Colon (tissue), 2 donors: ENCODE measurements around the gene ARHGAP24.
A peak's percentile ranks its signal among the peaks of the same experiment; 100 is the strongest.
"Not testable (repeated sequence)": the region's sequence is repeated elsewhere in the genome, so short reads cannot be mapped to it uniquely, and the experiment has no call there.

Source experiments
- FAIRE-seq: peaks from 2 replicates; lab custom pipeline; 2012; peaks lifted over from hg19 to GRCh38; lab: Jason Lieb, UNC
- donor health status: control.
- donor health status: control.

The ARHGAP24 gene

DNA sequence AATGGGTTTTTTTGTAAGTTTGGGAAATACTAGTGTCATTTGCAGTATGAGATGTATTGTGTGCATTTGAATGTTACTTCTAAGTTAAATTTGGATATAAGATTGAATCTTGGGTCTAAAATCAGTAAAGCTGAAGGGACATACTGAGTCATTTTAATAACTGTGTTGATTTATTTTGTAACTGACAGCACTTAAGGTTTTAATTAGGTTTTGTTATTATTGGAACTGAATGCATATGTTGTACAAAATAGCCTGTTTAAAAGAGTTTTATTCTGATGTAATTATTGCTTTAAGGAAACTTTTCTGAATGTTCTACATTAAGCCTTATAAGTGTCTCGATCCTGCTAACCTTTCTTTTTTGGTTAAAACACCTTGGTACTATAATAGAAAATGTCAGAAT lies 488.3 kb downstream of the ARHGAP24 start:
- no peak for FAIRE-seq

DNA sequence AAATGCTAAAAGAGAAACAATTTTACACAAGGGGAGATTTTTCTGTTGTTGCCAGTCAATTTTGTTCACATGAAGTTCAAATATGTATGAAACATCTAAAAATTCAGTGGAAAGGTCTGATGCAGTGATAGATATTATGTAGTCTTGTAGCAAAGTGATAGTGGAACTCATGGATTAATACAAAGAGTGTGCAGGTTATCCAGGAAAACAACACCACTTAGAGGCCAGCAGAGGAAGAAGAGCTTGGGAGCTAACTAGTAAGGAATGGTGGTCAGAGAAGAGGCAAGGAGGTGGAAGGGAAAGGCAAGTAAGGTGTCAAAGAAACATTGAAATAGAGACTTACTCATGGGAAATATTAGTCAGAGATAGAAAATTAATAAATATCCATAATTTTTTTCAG lies 489.3 kb downstream of the ARHGAP24 start:
- FAIRE-seq: no peak

DNA sequence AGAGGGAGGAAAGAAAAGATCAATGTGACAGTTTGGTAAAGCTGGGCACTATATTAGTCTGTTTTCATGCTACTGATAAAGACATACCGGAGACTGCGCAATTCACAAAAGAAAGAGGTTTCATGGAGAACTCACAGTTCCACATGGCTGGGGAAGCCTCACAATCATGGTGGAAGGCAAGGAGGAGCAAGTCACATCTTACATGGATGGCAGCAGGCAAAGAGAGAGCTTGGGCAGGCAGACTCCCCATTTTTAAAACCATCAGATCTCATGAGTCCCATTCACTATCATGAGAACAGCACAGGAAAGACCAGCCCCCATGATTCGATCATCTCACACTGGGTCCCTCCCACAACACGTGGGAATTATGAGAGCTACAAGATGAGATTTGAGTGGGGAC lies 490.1 kb downstream of the ARHGAP24 start:
- FAIRE-seq: not testable (repeated sequence)

DNA sequence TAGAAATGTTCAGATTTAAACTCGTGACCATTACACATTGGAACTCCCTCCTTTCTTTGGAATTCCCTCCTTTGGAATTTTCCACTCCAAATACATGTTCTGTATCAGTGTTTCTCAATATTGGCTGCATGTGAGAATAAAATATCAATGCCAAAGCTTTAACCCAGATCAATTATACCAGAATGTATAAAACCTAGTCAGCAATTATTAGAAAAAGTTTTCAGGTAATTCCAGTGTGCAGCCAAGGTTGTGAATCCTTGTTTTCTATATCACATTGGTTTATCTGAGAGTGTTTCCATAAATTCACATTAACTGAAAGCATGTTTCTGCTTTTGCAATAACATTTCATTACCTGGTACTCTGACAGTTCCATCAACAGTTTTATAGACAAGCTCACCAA lies 490.6 kb downstream of the ARHGAP24 start:
- FAIRE-seq: no peak

DNA sequence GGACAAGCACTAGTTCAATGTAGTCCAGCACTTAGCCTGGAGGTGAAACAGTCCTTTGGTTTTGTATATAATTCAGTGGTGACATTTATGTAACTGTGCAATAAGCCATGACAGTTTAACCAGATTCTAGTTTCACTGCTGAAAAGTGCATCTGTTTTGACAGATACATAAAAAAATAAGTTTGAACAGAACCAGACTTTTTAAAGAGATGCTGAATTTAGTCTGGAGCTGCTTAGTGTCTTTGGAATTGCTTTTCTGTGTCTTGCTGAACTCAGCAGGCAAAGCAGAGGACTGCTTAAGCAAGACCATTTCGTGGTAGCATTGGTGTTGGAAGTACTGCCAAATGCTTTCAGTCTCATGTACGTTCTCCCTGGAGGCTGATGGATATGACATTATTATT lies 491.4 kb downstream of the ARHGAP24 start:
- FAIRE-seq: no peak

DNA sequence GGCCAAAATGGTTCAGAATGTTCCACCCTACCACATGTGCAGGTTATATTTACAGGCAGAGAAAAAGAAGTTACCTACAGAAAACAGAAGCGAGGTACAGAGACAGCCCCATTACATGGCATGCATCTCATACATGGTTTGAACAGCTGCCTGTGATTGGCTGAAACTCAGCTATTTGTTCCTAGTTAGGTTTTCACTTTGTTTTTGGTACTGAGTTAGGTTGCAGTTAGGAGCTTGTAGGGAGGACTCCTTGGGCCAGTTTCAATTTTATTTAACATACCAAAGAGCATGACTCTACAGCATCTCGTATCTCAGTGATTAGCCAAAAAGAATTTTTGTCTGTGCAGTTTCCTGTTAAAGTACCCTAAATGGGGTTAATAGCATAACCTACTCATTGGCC lies 492.9 kb downstream of the ARHGAP24 start:
- no peak for FAIRE-seq

DNA sequence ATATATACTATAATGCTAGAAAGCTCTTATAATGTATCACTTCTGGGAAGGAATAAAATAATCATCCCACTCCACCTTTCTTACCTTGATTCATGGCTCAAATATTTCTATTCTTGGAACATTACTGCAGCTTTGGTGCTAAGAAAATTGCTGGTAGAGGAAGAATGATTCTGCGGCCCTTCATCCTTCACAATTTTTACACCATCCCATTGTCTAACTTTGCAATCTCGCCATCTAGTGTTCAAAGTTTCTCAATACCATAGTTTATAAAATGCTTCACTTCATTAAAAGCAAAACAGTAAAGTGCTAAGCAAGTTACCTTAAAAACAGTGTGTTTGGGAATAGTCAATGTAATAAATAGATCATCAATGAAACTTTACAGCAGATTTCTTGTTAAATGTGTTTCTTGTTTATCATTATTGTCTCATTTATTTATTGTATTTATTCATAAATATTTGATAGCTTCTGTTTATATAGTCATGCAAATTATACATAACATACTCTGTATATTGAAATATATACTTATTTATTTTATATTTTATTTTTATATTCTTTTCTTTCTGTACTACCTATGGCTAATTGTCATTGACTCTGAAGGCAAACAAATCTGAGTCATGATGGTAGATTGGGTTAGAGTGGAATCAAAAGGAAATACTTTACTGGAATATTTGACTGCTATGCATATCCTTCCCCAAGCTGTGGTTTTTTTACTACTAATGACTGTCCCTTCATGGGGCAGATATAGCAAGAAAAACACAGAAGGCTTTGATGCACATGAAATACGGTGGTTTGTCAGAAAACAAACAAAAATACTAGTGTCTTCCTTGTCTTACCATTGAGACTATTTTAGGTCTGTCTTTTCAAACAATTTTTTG lies 494.2 kb downstream of the ARHGAP24 start:
- peak; percentile 83 for FAIRE-seq

DNA sequence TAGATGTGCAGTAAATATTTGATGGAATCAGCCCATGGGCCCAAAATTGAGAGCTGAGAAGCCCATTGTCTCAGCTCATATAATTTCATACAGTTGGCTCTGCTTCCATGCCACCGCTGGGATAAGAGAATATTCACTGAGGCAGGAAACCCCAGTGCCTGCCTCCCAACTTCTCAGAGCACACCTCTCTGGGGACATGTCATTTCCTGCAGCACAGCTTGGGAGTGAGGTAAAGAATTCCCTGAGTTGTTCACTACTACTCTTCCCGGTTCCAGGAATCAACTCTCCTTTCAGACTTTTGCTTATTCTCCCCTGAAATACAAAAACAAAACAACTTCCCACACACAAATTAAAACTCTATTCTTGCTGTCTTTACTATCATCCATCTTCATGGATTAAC lies 495.6 kb downstream of the ARHGAP24 start:
- no peak for FAIRE-seq

DNA sequence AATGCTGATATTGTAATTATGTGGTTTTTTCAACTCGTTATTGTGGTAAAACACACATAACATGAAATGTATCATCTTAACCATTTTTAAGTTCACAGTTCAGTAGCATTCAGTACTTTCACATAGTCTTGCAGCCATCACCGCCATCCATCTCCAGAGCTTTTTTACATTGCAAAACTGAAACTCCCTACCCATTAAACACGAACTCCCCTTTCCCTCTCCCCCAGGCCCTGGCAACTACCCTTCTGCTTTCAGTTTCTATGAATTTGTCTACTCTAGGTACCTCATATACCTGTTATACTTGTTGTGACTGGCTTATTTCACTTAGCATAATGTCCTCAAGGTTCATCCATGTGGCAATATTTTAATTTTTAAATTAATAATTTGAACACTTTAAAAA lies 504.3 kb downstream of the ARHGAP24 start:
- no peak for FAIRE-seq

DNA sequence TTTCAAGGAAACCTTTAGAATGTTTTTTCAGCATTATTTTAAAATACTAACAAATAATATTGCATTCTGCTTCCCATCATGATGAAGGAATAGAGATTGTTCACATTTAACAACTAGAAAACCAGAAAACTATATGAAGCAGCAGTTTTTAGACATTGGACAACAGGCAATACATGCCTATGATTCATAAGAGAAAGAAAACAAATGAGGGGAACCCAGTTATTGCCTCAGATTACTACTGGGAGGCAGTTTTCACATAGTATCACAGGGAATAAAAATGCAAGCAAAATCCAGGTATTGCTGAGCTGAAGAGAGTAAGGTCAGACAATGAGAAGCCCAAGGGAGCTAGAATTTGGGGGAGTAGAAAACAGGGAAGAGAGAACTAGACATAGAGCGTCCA lies 511.3 kb downstream of the ARHGAP24 start:
- FAIRE-seq: no peak

DNA sequence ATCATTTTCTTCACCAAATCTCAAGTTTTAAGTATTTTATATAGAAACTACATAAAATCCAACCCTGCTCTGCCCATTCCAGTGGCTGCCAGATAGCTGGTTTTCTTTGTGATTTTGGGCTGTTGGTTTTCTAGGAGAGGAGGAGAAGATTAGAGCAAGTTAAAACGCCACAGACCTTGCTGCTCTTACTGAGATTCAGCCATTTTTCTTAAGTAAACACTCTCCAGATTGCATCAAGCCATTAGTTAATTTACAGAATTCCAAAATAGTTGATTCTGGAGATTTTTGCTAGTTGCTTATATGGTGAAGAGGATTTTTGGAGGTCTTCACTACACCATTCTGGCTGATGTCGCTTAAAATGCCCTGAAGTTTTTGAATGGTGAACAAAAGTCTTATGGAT lies 518.7 kb downstream of the ARHGAP24 start:
- no peak for FAIRE-seq

DNA sequence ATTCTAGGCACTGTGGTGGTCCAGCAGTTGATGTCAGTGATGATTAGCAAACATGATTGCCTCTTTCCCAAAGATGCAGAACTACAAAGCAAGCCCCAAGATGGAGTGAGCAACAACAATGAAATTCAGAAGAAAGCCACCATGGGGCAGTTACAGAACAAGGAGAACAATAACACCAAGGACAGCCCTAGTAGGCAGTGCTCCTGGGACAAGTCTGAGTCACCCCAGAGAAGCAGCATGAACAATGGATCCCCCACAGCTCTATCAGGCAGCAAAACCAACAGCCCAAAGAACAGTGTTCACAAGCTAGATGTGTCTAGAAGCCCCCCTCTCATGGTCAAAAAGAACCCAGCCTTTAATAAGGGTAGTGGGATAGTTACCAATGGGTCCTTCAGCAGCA lies 519.6 kb downstream of the ARHGAP24 start:
- no peak for FAIRE-seq

DNA sequence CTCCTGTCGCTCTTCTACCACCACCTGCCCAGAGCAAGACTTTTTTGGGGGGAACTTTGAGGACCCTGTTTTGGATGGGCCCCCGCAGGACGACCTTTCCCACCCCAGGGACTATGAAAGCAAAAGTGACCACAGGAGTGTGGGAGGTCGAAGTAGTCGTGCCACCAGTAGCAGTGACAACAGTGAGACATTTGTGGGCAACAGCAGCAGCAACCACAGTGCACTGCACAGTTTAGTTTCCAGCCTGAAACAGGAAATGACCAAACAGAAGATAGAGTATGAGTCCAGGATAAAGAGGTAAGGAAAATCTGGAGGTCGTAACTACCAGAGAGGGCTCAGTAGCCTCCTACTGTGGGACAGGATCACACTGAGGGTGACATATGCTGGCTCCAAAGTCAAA lies 520.4 kb downstream of the ARHGAP24 start:
- no peak for FAIRE-seq

DNA sequence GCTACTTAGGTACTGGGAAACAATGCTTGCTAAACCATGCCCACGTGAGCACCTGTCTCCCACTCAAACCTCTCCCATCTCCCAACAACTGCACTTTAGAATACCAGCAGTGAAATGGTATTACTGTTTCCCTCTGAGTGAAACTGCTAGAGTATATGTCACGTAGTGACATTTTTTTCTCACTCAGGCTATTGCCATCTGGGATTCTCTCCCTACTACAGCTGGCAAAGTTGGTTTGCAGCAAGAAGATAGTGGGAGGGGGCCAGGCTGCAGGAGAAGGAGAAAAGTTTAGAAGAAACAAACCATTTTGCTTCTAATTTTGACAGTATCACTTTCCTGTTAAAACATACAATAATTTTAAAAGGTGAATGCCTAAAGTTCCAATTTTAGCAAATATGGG lies 526.6 kb downstream of the ARHGAP24 start:
- no peak for FAIRE-seq

DNA sequence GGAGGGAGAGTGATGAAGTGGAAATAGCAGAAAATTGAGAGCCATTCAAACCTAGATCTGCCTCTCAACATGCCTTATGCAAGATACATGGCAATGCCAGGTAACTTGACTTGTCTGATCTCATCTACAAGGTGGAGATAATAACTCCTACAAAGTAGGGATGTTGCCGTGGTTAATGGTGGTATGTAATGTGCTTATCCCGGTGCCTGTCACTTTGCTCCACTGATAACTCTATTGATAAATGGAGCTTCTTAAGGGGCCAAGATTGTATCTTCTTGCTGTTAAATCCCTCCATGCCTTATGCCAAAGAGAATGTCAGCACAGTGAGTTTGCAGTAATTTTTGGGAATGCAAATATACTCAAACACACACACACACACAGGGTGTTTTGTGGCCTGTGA lies 529.1 kb downstream of the ARHGAP24 start:
- no peak for FAIRE-seq

DNA sequence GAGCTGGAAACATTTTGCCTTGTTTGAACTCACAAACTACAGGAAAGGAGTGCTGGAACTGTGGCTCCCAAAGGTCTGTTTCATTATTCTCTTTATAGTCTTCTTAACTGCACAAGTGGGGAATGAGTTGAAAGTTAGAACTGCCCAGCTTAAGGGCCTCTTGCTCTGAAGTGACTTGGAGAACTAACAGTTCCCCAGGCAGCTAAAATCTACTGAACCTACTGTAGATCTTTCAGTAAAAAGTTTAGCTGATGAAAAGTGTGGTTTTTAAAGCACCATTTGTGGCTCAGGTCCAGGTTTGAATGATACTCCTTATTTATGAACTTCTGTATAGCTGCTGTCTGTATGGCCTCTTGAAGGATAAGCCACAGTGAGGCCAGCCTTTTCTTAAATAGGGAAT lies 531.1 kb downstream of the ARHGAP24 start:
- no peak for FAIRE-seq

DNA sequence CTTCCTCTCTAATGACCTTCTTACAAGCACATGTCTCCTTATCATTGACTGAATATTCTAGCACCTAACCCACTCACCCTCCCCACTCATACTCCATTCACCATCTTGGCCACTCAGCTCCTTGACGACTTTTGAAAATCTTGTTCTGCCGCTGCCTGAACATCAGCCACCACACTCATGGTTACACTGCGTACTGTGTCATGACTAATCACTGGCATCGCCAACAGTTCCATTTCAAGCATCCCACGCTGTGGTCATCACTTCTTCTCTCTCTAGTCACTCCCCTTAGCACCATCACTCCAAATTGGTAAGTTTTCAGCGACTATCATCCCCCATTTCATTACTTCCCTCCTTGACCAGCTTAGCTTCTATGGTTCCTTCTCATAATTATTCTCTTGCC lies 532.1 kb downstream of the ARHGAP24 start:
- FAIRE-seq: no peak

DNA sequence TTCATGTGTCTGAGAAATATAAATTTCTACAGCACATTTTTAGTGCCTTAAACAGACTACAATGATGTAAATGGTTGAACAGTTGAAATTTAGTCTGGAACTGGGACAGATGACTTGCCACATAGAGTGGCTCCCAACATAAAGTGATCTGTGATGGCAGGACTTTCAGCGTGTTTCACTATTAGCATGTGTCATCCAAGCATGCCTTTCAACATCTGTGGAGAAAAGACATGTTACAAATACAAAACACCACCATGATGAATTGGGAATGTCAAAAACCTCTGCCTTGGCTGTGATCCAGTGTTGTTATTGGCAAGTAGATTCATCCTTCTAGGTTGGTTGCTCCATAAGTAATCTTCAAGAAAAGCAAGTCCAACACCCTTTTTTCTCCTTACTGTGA lies 536.2 kb downstream of the ARHGAP24 start:
- no peak for FAIRE-seq

DNA sequence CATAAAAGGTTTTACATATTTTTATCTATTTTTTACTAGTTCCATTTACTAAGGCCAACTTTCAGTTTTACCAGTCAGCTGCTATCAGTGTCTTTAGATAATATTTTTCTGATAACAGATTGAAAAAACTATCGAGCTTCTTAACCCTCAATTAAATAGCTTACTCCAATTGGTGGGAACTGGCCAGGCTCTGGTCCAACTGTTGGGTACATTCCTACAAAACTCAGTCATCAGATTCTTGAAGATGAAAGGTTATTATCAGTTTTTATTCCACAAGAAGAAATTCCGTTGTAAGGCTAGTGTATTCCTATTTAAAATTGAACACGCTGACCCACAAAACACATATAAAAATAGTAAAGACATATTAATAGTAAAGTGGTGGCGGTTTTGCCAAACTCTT lies 538.7 kb downstream of the ARHGAP24 start:
- no peak for FAIRE-seq

DNA sequence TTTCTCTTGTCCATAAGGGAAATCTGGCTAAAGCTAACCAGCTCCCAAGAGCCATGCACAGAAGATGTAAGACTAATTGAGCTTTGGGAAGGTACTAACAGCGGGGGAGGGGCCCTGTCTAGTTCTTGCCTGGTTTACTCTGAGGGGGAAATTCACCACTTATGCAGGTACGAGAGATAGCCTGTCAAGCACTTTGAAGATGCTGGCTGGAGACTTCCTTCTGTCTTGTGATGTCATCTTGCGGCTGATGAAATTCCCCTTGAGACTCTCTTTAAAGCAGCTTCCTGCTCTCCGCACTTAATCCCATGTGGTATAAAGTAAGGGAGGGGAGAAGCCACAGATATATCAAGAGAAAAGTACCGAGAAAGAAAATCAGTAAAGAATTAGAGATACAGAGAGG lies 539.6 kb downstream of the ARHGAP24 start:
- no peak for FAIRE-seq

DNA sequence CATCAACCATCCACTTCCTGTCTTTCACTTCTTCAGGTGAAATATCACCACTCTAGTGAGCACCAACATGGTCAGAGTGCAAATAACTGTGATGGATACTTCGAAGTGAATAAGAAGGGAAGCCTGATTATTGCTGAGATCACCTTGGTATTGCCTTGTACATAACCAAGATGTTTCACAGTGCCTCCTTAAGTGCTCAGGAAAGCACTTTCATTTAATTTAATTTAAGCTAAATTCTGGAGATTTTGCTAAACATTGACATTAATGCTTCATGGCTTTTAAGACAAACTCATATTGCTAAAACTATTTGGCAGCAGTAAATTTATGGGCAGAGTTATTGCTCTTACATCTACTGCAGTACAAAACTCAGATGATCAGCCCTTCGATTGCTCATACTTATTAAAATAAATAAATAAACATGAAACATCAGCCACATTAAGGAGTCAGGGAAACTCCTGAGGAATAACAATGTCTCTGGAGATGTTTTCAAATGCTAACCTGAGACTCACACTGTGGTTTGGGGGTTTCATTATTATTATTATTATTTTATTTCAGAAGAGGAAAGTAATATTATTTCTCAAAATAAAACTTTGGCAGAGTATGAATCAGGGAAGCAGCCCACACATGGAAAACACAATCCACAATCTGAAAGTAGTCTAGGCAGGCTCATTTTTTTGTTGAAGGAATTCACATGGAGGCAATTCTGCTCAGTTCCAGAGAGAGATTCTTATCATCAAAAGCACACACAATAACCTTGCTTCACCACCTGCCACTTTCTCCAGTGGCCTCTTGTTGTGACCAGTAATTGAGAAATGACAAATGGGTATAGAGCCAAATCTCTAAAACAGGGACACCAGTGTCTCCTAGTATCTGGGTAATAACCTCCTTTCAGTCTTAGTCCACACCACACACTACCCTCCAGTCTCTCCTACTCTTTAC lies 540.7 kb downstream of the ARHGAP24 start:
- no peak for FAIRE-seq

DNA sequence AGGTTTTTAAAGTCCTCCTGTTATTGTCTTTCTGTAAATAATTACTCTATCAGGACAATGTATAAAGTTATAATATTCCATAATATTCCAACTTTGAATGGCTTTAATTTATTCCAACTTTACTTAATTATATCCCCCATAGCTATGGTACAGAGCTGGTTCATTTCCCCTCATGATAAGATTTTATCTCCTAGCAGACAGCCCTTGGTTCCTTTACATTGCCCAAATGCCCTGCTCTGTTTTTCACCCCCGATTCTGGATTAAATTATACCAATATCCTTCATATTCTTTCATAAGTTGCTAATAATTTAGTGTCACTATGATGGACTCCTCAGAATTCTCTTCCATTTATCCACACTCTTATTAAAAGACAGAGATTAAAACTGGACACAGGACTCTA lies 544.4 kb downstream of the ARHGAP24 start:
- FAIRE-seq: no peak

DNA sequence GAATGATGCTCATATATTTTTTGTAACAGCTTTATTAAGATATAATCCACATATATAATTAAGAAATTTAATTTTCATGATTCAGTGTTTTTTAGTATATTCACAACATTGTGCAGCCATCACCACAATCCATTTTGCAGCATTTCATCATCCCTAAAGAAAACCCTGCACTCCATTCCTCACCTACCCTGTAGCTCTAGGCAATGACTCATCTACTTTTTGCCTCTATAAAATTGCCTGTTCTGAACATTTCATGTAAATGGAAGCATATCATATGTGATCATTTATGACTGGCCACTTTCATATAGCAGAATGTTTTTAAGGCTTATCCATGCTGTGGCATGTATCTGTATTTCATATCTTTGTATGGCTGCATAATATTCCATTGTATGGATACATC lies 545.0 kb downstream of the ARHGAP24 start:
- FAIRE-seq: no peak
